Mammary epithelial cell (primary cell): Measurements from ENCODE around the gene KRTAP10-4.

Source experiments
- EZH2 ChIP-seq: IDR thresholded peaks from 2 replicates; pipeline ENCODE4 v1.6.1; 2012; ENCODE audit warnings: low read length, inconsistent platforms, borderline replicate concordance
- TF ChIP-seq, protein P1 (sequence below), 2 donors: IDR thresholded peaks in 1 of 2; conservative IDR thresholded peaks in 1 of 2; 2 replicates each; pipeline ENCODE4 v1.5.1; 2011 to 2012; ENCODE audit warnings: inconsistent platforms in 2 of 2, low read length in 2 of 2, mild to moderate bottlenecking in 2 of 2, control low read depth in 1 of 2, low read depth in 1 of 2; ENCODE audit not compliant: insufficient read depth in 1 of 2; ENCODE audit errors: extremely low read depth in 1 of 2

DNA sequence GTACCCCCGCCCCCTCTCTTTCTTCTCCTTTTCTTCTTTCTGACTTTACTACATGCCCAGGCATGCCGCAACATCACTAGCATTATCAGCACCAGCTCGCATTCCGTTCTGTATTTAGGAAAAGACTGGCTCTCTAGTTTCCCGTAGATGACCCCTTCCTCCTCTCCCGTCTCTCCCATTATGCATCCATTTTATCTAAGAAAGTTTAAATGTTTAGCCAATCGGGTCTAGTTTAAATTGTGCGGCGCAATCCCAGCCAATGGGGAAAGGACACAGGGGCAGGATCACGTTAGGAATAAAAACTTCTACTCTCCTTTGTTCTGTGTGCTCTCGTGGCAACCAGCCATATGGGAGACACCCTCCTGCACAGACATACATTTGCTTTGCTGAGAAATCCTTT, 24.5 kb downstream of the KRTAP10-4 start:
- TF ChIP-seq, protein P1, sequence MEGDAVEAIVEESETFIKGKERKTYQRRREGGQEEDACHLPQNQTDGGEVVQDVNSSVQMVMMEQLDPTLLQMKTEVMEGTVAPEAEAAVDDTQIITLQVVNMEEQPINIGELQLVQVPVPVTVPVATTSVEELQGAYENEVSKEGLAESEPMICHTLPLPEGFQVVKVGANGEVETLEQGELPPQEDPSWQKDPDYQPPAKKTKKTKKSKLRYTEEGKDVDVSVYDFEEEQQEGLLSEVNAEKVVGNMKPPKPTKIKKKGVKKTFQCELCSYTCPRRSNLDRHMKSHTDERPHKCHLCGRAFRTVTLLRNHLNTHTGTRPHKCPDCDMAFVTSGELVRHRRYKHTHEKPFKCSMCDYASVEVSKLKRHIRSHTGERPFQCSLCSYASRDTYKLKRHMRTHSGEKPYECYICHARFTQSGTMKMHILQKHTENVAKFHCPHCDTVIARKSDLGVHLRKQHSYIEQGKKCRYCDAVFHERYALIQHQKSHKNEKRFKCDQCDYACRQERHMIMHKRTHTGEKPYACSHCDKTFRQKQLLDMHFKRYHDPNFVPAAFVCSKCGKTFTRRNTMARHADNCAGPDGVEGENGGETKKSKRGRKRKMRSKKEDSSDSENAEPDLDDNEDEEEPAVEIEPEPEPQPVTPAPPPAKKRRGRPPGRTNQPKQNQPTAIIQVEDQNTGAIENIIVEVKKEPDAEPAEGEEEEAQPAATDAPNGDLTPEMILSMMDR (conservative IDR thresholded peaks at IDR 0.05 in 1 of 2, IDR thresholded peaks at IDR 0.05 in 1 of 2; ENCODE audit: extremely low read depth in 1 of 2, insufficient read depth in 1 of 2, low read depth in 1 of 2, low read length in 2 of 2) = no peak
- no peak for TF ChIP-seq EZH2
